Coronary artery (tissue), 2 donors: ENCODE results near the gene CEP41.
A peak's percentile ranks its signal among the peaks of the same experiment; 100 is the strongest.

Experiments
- DNase-seq: peaks from one replicate; pipeline ENCODE4 v3.0.0-alpha.2; 2017; ENCODE audit warnings: low spot score
- H3K27ac ChIP-seq, 2 donors: fragments of 200-600 bp; sonication (generic); one replicate each; pipeline ENCODE4 v1.5.1; 2016 to 2019
- H3K4me3 ChIP-seq: fragments of 200-600 bp; sonication (generic); 2 replicates; pipeline ENCODE4 v1.5.1; 2016; ENCODE audit warnings: mild to moderate bottlenecking, moderate library complexity
- CTCF ChIP-seq: fragments of 200-600 bp; sonication (generic); IDR thresholded peaks from one replicate; pipeline ENCODE4 v1.5.1; 2019; ENCODE audit warnings: antibody characterized with exemption

The CEP41 gene

GRCh38 chr7:130485734-130486113 is 44.9 kb upstream of the CEP41 start:
- H3K4me3 ChIP-seq, result peak overlapping the region; percentile 76
- no peak overlapping the region for H3K27ac ChIP-seq
- no peak for TF ChIP-seq CTCF
- no peak for DNase-seq

- no peak overlapping the region for H3K27ac ChIP-seq
- no peak for TF ChIP-seq CTCF
Measured at GRCh38 chr7:130483031-130483430, 42.2 kb upstream of the CEP41 start.

GRCh38 chr7:130481898-130482297 is 41.1 kb upstream of the CEP41 start:
- TF ChIP-seq CTCF, result no peak
- no peak for DNase-seq
- no peak overlapping the region for H3K4me3 ChIP-seq
- H3K27ac ChIP-seq, result no peak overlapping the region

More at GRCh38 chr7:130483031-130483430, 42.2 kb upstream of the CEP41 start:
- DNase-seq, result no peak
- no peak overlapping the region for H3K4me3 ChIP-seq

- Histone ChIP-seq H3K4me3 (no peak overlapping the region), H3K27ac (no peak overlapping the region)
- TF ChIP-seq CTCF, result no peak
- DNase-seq, result no peak
Measured at GRCh38 chr7:130479716-130480400, 39.0 kb upstream of the CEP41 start.

- no peak for DNase-seq
- no peak overlapping the region for H3K27ac ChIP-seq
- TF ChIP-seq CTCF, result no peak
- H3K4me3 ChIP-seq, result no peak overlapping the region
Measured at GRCh38 chr7:130478991-130479390, 38.2 kb upstream of the CEP41 start.

DNA sequence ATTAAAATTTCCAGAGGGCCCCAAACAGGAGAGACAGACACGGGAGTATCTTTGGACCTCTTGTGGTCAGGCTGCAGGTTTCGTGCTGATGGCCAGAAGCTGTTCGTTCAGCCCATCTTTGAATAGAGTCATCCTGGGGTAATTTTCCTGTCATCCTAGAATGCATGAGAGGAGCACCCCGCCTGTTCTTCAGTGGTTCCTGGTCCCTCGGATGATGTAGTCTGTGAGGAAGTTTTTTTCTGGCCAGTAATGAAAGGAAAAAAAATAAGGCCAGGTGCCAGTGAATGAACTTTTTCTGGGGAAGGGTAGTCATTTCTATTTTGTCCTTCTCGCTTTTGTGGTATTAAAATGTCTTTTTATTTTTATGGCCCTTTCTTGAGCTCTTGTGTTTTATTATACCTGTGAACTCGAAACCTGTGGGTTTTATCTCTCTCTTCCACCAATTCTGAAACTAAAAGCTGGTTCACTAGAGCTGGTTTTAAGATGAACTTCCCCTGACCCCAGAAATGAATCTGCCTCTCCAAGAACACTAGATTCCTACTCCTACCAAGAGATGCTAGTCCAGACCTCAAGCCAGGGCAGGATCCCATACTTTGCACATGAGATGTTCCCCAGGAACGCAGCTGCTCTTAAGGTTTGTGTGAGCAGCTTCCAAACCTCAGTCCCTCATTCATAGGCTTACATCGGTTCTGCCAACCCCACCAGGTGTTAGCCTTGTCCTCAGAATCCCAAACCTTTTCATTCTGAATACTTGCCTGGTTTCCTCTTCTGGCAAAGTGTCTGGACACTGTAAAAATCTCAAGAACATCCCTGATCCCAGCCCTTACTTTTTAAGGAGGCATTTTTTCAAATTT is 35.7 kb upstream of the CEP41 start:
- Histone ChIP-seq H3K4me3 (no peak overlapping the region), H3K27ac (no peak overlapping the region)
- DNase-seq, result no peak
- TF ChIP-seq CTCF, result no peak

- Histone ChIP-seq H3K4me3 (no peak overlapping the region), H3K27ac (no peak overlapping the region)
- no peak for TF ChIP-seq CTCF
- no peak for DNase-seq
Measured at GRCh38 chr7:130475776-130476175, 35.0 kb upstream of the CEP41 start.
